HEK293 (cell line): ENCODE measurements around the gene FAM9A.
"Not testable (repeated sequence)": the region's sequence is repeated elsewhere in the genome, so short reads cannot be mapped to it uniquely, and the experiment has no call there.

Experiments
- CTCF ChIA-PET: fragments of 350-600 bp; formaldehyde crosslinking; extraction: SDS; loops from one replicate; lab custom pipeline; 2021; ENCODE audit warnings: antibody characterized with exemption; lab: Yijun Ruan, JAX
- POLR2A ChIA-PET: fragments of 300-600 bp; formaldehyde crosslinking; extraction: SDS; loops from one replicate; lab custom pipeline; 2020; ENCODE audit warnings: antibody characterized with exemption, inconsistent platforms; lab: Yijun Ruan, JAX
- H3K27ac ChIP-seq: fragments of 200-500 bp; sonication (Bioruptor generic); 2 replicates; pipeline ENCODE4 v1.5.1; 2014; ENCODE audit warnings: low read depth, low read length, control low read depth, inconsistent platforms; ENCODE audit errors: extremely low read depth
- H3K36me3 ChIP-seq, 2 experiments: fragments of 200-500 bp in 1 of 2; sonication (Bioruptor generic) in 1 of 2; 1 replicate in 1 of 2; 2 replicates in 1 of 2; pipeline ENCODE4 v1.5.1; 2014 to 2017; ENCODE audit warnings: inconsistent platforms in 2 of 2, low read length in 2 of 2; ENCODE audit not compliant: control insufficient read depth in 2 of 2, insufficient read depth in 1 of 2
- H3K4me1 ChIP-seq: fragments of 200-500 bp; sonication (Bioruptor generic); 2 replicates; pipeline ENCODE4 v1.5.1; 2014; ENCODE audit warnings: mild to moderate bottlenecking, low read length, inconsistent platforms; ENCODE audit not compliant: control insufficient read depth, insufficient read depth
- H3K4me3 ChIP-seq: 2 replicates; pipeline ENCODE4 v1.5.1; 2011; ENCODE audit warnings: low read depth, mild to moderate bottlenecking, control low read depth, low read length, moderate library complexity
- H3K9me3 ChIP-seq: fragments of 200-500 bp; sonication (Bioruptor generic); 2 replicates; pipeline ENCODE4 v1.5.1; 2014; ENCODE audit warnings: low read depth, low read length, inconsistent platforms; ENCODE audit not compliant: control insufficient read depth, insufficient read depth
- HIC1 ChIP-seq: fragments of 450-650 bp; formaldehyde crosslinking; IDR thresholded peaks from 2 replicates; pipeline ENCODE4 v1.5.1; 2016; ENCODE audit warnings: missing biosample characterization, missing genetic modification characterization
- MEIS1 ChIP-seq: sonication (generic); formaldehyde crosslinking; IDR thresholded peaks from 2 replicates; pipeline ENCODE4 v1.8.1; 2022; ENCODE audit warnings: missing genetic modification reagents, mild to moderate bottlenecking, borderline replicate concordance
- ZBTB17 ChIP-seq: fragments of 450-650 bp; formaldehyde crosslinking; IDR thresholded peaks from 2 replicates; pipeline ENCODE4 v1.5.1; 2016; ENCODE audit warnings: missing biosample characterization, missing genetic modification characterization
- ZNF169 ChIP-seq: fragments of 450-650 bp; formaldehyde crosslinking; IDR thresholded peaks from 2 replicates; pipeline ENCODE4 v1.5.1; 2016; ENCODE audit warnings: missing biosample characterization, missing genetic modification characterization
- ZNF239 ChIP-seq: fragments of 450-650 bp; formaldehyde crosslinking; IDR thresholded peaks from 2 replicates; pipeline ENCODE4 v1.5.1; 2016; ENCODE audit warnings: missing biosample characterization, missing genetic modification characterization
- ZNF266 ChIP-seq: fragments of 450-650 bp; formaldehyde crosslinking; IDR thresholded peaks from 2 replicates; pipeline ENCODE4 v1.5.1; 2016; ENCODE audit warnings: missing biosample characterization, missing genetic modification characterization, low read depth
- ZNF292 ChIP-seq: fragments of 450-650 bp; formaldehyde crosslinking; IDR thresholded peaks from 2 replicates; pipeline ENCODE4 v1.5.1; 2016; ENCODE audit warnings: low read depth, missing biosample characterization, missing genetic modification characterization, borderline replicate concordance
- ZNF394 ChIP-seq: fragments of 450-650 bp; formaldehyde crosslinking; IDR thresholded peaks from 2 replicates; pipeline ENCODE4 v1.5.1; 2016; ENCODE audit warnings: missing biosample characterization, missing genetic modification characterization, mild to moderate bottlenecking, moderate library complexity, borderline replicate concordance
- ZNF426 ChIP-seq: fragments of 450-650 bp; formaldehyde crosslinking; IDR thresholded peaks from 2 replicates; pipeline ENCODE4 v1.5.1; 2017; ENCODE audit warnings: missing biosample characterization, missing genetic modification characterization, mild to moderate bottlenecking, inconsistent platforms, moderate library complexity
- ZNF510 ChIP-seq: fragments of 450-650 bp; formaldehyde crosslinking; IDR thresholded peaks from 2 replicates; pipeline ENCODE4 v1.5.1; 2018; ENCODE audit warnings: mild to moderate bottlenecking, missing genetic modification characterization, missing biosample characterization; ENCODE audit not compliant: insufficient replicate concordance
- ZNF518A ChIP-seq: fragments of 450-650 bp; formaldehyde crosslinking; conservative IDR thresholded peaks from 2 replicates; pipeline ENCODE4 v1.5.1; 2016; ENCODE audit warnings: low read depth, missing biosample characterization, missing genetic modification characterization
- ZNF555 ChIP-seq: fragments of 450-650 bp; formaldehyde crosslinking; conservative IDR thresholded peaks from 2 replicates; pipeline ENCODE4 v1.5.1; 2017; ENCODE audit warnings: missing biosample characterization, mild to moderate bottlenecking, missing genetic modification characterization, inconsistent platforms
- ZNF585B ChIP-seq: fragments of 450-650 bp; formaldehyde crosslinking; IDR thresholded peaks from 2 replicates; pipeline ENCODE4 v1.5.1; 2016; ENCODE audit warnings: missing biosample characterization, missing genetic modification characterization
- ZNF623 ChIP-seq: fragments of 450-650 bp; formaldehyde crosslinking; IDR thresholded peaks from 2 replicates; pipeline ENCODE4 v1.5.1; 2016; ENCODE audit warnings: missing biosample characterization, missing genetic modification characterization
- ZSCAN18 ChIP-seq: fragments of 450-650 bp; formaldehyde crosslinking; IDR thresholded peaks from 2 replicates; pipeline ENCODE4 v1.5.1; 2016; ENCODE audit warnings: missing biosample characterization, missing genetic modification characterization
- TF ChIP-seq, protein P1 (sequence below): fragments of 450-650 bp; formaldehyde crosslinking; IDR thresholded peaks from 2 replicates; pipeline ENCODE4 v1.5.1; 2017; ENCODE audit warnings: missing biosample characterization, missing genetic modification characterization
- TF ChIP-seq, protein P2 (sequence below): fragments of 450-650 bp; IDR thresholded peaks from 2 replicates; pipeline ENCODE4 v1.5.1; 2018; ENCODE audit warnings: missing biosample characterization, missing genetic modification characterization
- TF ChIP-seq, protein P3 (sequence below): fragments of 450-650 bp; formaldehyde crosslinking; conservative IDR thresholded peaks from 2 replicates; pipeline ENCODE4 v1.5.1; 2016; ENCODE audit warnings: low read depth, missing biosample characterization, missing genetic modification characterization

Gene FAM9A

GRCh38 chrX:8782595-8782994, 18.6 kb downstream of the FAM9A start:
- ChIA-PET POLR2A (no interaction called here), CTCF (no interaction called here)
- H3K36me3 ChIP-seq: no peaks in the 10 kb centered on the region
- no peak overlapping the region for H3K4me3 ChIP-seq
- H3K27ac ChIP-seq: no peak overlapping the region
- H3K9me3 ChIP-seq: no peaks in the 10 kb centered on the region
- TF ChIP-seq MEIS1 (CRISPR knock-in tag) (no peak), ZNF510 (tag by site-specific recombination) (no peak), ZNF518A (tag by site-specific recombination) (no peak), ZNF292 (tag by site-specific recombination) (no peak), ZNF585B (tag by site-specific recombination) (no peak), HIC1 (tag by site-specific recombination) (no peak), ZBTB17 (no peak), ZNF169 (no peak), ZSCAN18 (no peak), ZNF239 (no peak)
- TF ChIP-seq, protein P1, sequence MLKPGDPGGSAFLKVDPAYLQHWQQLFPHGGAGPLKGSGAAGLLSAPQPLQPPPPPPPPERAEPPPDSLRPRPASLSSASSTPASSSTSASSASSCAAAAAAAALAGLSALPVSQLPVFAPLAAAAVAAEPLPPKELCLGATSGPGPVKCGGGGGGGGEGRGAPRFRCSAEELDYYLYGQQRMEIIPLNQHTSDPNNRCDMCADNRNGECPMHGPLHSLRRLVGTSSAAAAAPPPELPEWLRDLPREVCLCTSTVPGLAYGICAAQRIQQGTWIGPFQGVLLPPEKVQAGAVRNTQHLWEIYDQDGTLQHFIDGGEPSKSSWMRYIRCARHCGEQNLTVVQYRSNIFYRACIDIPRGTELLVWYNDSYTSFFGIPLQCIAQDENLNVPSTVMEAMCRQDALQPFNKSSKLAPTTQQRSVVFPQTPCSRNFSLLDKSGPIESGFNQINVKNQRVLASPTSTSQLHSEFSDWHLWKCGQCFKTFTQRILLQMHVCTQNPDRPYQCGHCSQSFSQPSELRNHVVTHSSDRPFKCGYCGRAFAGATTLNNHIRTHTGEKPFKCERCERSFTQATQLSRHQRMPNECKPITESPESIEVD (tag by site-specific recombination): no peak
- TF ChIP-seq, protein P2, sequence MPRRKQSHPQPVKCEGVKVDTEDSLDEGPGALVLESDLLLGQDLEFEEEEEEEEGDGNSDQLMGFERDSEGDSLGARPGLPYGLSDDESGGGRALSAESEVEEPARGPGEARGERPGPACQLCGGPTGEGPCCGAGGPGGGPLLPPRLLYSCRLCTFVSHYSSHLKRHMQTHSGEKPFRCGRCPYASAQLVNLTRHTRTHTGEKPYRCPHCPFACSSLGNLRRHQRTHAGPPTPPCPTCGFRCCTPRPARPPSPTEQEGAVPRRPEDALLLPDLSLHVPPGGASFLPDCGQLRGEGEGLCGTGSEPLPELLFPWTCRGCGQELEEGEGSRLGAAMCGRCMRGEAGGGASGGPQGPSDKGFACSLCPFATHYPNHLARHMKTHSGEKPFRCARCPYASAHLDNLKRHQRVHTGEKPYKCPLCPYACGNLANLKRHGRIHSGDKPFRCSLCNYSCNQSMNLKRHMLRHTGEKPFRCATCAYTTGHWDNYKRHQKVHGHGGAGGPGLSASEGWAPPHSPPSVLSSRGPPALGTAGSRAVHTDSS (tag by site-specific recombination): no peak
- no peaks in the 10 kb centered on the region for H3K4me1 ChIP-seq

DNA sequence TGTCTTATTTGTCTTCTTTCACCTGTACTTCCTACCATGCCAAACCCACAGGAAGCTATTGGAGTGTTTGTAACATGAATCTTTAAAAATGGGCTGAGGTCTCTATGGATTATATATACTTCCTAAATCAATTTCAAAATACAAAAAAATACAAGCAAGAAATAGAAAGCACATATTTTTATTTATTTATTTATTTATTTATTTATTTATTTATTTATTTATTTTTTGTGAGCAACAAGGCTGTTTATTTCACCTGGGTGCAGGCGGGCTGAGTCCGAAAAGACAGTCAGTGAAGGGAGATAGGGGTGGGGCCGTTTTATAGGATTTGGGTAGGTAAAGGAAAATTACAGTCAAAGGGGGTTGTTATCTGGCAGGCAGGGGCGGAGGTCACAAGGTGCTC, 19.3 kb downstream of the FAM9A start:
- H3K9me3 ChIP-seq, H3K36me3 ChIP-seq, H3K4me1 ChIP-seq, H3K27ac ChIP-seq, CTCF ChIA-PET, H3K4me3 ChIP-seq, POLR2A ChIA-PET: not testable (repeated sequence)
- TF ChIP-seq ZNF510 (tag by site-specific recombination): peak; percentile 24
- TF ChIP-seq ZNF266 (tag by site-specific recombination): 0 out of 2 replicates have a peak, but pooled peaks have one; percentile 13
- TF ChIP-seq ZNF623 (tag by site-specific recombination): peak; percentile 35; the same call in 1 of the 2 replicates
- TF ChIP-seq, protein P3, sequence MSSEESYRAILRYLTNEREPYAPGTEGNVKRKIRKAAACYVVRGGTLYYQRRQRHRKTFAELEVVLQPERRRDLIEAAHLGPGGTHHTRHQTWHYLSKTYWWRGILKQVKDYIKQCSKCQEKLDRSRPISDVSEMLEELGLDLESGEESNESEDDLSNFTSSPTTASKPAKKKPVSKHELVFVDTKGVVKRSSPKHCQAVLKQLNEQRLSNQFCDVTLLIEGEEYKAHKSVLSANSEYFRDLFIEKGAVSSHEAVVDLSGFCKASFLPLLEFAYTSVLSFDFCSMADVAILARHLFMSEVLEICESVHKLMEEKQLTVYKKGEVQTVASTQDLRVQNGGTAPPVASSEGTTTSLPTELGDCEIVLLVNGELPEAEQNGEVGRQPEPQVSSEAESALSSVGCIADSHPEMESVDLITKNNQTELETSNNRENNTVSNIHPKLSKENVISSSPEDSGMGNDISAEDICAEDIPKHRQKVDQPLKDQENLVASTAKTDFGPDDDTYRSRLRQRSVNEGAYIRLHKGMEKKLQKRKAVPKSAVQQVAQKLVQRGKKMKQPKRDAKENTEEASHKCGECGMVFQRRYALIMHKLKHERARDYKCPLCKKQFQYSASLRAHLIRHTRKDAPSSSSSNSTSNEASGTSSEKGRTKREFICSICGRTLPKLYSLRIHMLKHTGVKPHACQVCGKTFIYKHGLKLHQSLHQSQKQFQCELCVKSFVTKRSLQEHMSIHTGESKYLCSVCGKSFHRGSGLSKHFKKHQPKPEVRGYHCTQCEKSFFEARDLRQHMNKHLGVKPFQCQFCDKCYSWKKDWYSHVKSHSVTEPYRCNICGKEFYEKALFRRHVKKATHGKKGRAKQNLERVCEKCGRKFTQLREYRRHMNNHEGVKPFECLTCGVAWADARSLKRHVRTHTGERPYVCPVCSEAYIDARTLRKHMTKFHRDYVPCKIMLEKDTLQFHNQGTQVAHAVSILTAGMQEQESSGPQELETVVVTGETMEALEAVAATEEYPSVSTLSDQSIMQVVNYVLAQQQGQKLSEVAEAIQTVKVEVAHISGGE (tag by site-specific recombination): peak; percentile 63
- peak; percentile 57; the same call in 1 of the 2 replicates for TF ChIP-seq ZNF394 (tag by site-specific recombination)
- TF ChIP-seq ZNF555 (tag by site-specific recombination): peak; percentile 63
- TF ChIP-seq ZNF426 (tag by site-specific recombination): peak; percentile 74
